H1 (cell line): ENCODE data around the gene ASCC2. TPM values are rescaled to one million over a fixed set of nuclear protein-coding genes. Genes with fewer than 3 reads are reported as not detected.
"Not testable (repeated sequence)": the region's sequence is repeated elsewhere in the genome, so short reads cannot be mapped to it uniquely, and the experiment has no call there.

Experiments
- CTCF ChIA-PET: fragments of 300-600 bp; sonication (Branson Sonifier 250); formaldehyde crosslinking; loops from one replicate; lab custom pipeline; 2021; ENCODE audit not compliant: partially characterized antibody; lab: Charles Lee
- POLR2A ChIA-PET: fragments of 300-600 bp; sonication (Branson Sonifier 250); formaldehyde crosslinking; loops from one replicate; lab custom pipeline; 2021; ENCODE audit warnings: inconsistent platforms; ENCODE audit not compliant: partially characterized antibody; lab: Charles Lee
- DNase-seq, 2 experiments: peaks; one replicate each; pipeline versions ENCODE4 v3.0.0 to v3.0.0-alpha.2; 2010 to 2022; ENCODE audit warnings: low spot score in 2 of 2, low read depth in 1 of 2, mixed read lengths in 1 of 2
- FAIRE-seq: peaks from 2 replicates; lab custom pipeline; 2011; peaks lifted over from hg19 to GRCh38; lab: Jason Lieb, UNC
- H2AFZ ChIP-seq: 2 replicates; pipeline ENCODE4 v1.8.1; 2012; ENCODE audit warnings: low read length, inconsistent platforms
- H2AK5ac ChIP-seq: 2 replicates; pipeline ENCODE4 v1.6.1; 2013; ENCODE audit warnings: low read depth, low read length
- H2BK120ac ChIP-seq: replicated peaks from 2 replicates; pipeline ENCODE3; 2013; ENCODE audit warnings: low read depth, low read length, inconsistent platforms
- H2BK12ac ChIP-seq: 2 replicates; pipeline ENCODE4 v1.6.1; 2013; ENCODE audit warnings: low read depth, low read length
- H2BK15ac ChIP-seq: 2 replicates; pipeline ENCODE4 v1.6.1; 2013; ENCODE audit warnings: low read length
- H2BK20ac ChIP-seq: 2 replicates; pipeline ENCODE4 v1.6.1; 2013; ENCODE audit warnings: low read length
- H2BK5ac ChIP-seq: 2 replicates; pipeline ENCODE4 v1.6.1; 2013; ENCODE audit warnings: low read depth, low read length
- H3K14ac ChIP-seq: 2 replicates; pipeline ENCODE4 v1.6.1; 2013; ENCODE audit warnings: inconsistent platforms; ENCODE audit not compliant: insufficient read length
- H3K18ac ChIP-seq: 2 replicates; pipeline ENCODE4 v1.6.1; 2013; ENCODE audit warnings: low read length; ENCODE audit errors: extremely low read depth
- H3K23ac ChIP-seq: 2 replicates; pipeline ENCODE4 v1.6.1; 2013; ENCODE audit warnings: inconsistent platforms; ENCODE audit not compliant: insufficient read length
- H3K23me2 ChIP-seq: 2 replicates; pipeline ENCODE4 v1.6.1; 2013; ENCODE audit warnings: low read depth, low read length
- H3K27ac ChIP-seq: 2 replicates; pipeline ENCODE4 v1.6.1; 2011; ENCODE audit warnings: low read depth, low read length, inconsistent platforms
- H3K27me3 ChIP-seq, 4 experiments: replicated peaks in 1 of 4; 1 replicate in 1 of 4; 2 replicates in 3 of 4; pipeline versions ENCODE4 v1.6.1 to v1.8.1; 2011 to 2013; ENCODE audit warnings: low read length in 3 of 4, mild to moderate bottlenecking in 3 of 4, inconsistent platforms in 2 of 4, mixed read lengths in 2 of 4, moderate library complexity in 1 of 4; ENCODE audit not compliant: control insufficient read depth in 3 of 4, insufficient read depth in 3 of 4; ENCODE audit errors: extremely low read depth in 1 of 4
- H3K36me3 ChIP-seq, 4 experiments: 2 replicates each; pipeline versions ENCODE4 v1.6.1 to v1.8.1; 2011 to 2013; ENCODE audit warnings: mild to moderate bottlenecking in 4 of 4, low read length in 3 of 4, moderate library complexity in 2 of 4, control low read depth in 1 of 4, inconsistent platforms in 1 of 4; ENCODE audit not compliant: insufficient read depth in 4 of 4, control insufficient read depth in 2 of 4
- H3K4ac ChIP-seq: replicated peaks from 2 replicates; pipeline ENCODE3; 2013; ENCODE audit warnings: low read length, low read depth, mixed read lengths, inconsistent platforms; ENCODE audit not compliant: insufficient read length
- H3K4me1 ChIP-seq, 4 experiments: replicated peaks in 1 of 4; 1 replicate in 1 of 4; 2 replicates in 3 of 4; pipeline versions ENCODE4 v1.6.1 to v1.8.1; 2011 to 2013; ENCODE audit warnings: low read length in 3 of 4, inconsistent platforms in 2 of 4, mixed read lengths in 1 of 4; ENCODE audit not compliant: insufficient read depth in 4 of 4, control insufficient read depth in 3 of 4
- H3K4me2 ChIP-seq, 2 experiments: 2 replicates each; pipeline versions ENCODE4 v1.6.1 to v1.8.1; 2011 to 2013; ENCODE audit warnings: low read depth in 2 of 2, low read length in 2 of 2, control low read depth in 1 of 2, inconsistent platforms in 1 of 2, mild to moderate bottlenecking in 1 of 2; ENCODE audit not compliant: insufficient read depth in 1 of 2
- H3K4me3 ChIP-seq, 4 experiments: fragments of 200-600, 300-600 bp in 1 of 4; sonication (generic), shearing (Covaris generic), sonication (Bioruptor Twin) in 1 of 4; 2 replicates each; pipeline versions ENCODE4 v1.5.1 to v1.8.1; 2011 to 2016; ENCODE audit warnings: low read length in 4 of 4, low read depth in 3 of 4, control low read depth in 2 of 4, inconsistent platforms in 2 of 4, mild to moderate bottlenecking in 2 of 4, mixed read lengths in 1 of 4, moderate library complexity in 1 of 4; ENCODE audit not compliant: insufficient read depth in 2 of 4; ENCODE audit errors: extremely low read depth in 1 of 4
- H3K56ac ChIP-seq: replicated peaks from 2 replicates; pipeline ENCODE3; 2013; ENCODE audit warnings: low read depth, mild to moderate bottlenecking, mixed read lengths, low read length, inconsistent platforms; ENCODE audit not compliant: insufficient read length
- H3K79me1 ChIP-seq: 2 replicates; pipeline ENCODE4 v1.6.1; 2013; ENCODE audit warnings: low read depth, low read length, control low read depth
- H3K79me2 ChIP-seq, 2 experiments: 2 replicates each; pipeline versions ENCODE4 v1.6.1 to v1.8.1; 2012 to 2013; ENCODE audit warnings: low read length in 2 of 2, mild to moderate bottlenecking in 2 of 2, inconsistent platforms in 1 of 2; ENCODE audit not compliant: insufficient read depth in 2 of 2, control insufficient read depth in 1 of 2
- H3K9ac ChIP-seq, 4 experiments: replicated peaks in 1 of 4; 1 replicate in 1 of 4; 2 replicates in 3 of 4; pipeline versions ENCODE4 v1.6.1 to v1.8.1; 2011 to 2013; ENCODE audit warnings: low read depth in 3 of 4, low read length in 3 of 4, control low read depth in 2 of 4, mild to moderate bottlenecking in 2 of 4, moderate library complexity in 2 of 4, inconsistent platforms in 1 of 4; ENCODE audit errors: extremely low read depth in 1 of 4
- H3K9me3 ChIP-seq, 2 experiments: 2 replicates each; pipeline versions ENCODE4 v1.6.1 to v1.8.1; 2012 to 2013; ENCODE audit warnings: mild to moderate bottlenecking in 2 of 2, moderate library complexity in 2 of 2, control low read depth in 1 of 2, inconsistent platforms in 1 of 2, low read depth in 1 of 2, low read length in 1 of 2, mixed read lengths in 1 of 2; ENCODE audit not compliant: insufficient read depth in 2 of 2
- H4K20me1 ChIP-seq, 2 experiments: replicated peaks in 1 of 2; 2 replicates each; pipeline versions ENCODE3 to v1.8.1; 2011 to 2013; ENCODE audit warnings: inconsistent platforms in 2 of 2, low read length in 2 of 2, mild to moderate bottlenecking in 1 of 2; ENCODE audit not compliant: insufficient read depth in 2 of 2, control insufficient read depth in 1 of 2
- H4K5ac ChIP-seq: 2 replicates; pipeline ENCODE4 v1.6.1; 2013; ENCODE audit warnings: low read length, low read depth, mixed read lengths, inconsistent platforms; ENCODE audit not compliant: insufficient read length
- H4K8ac ChIP-seq: 2 replicates; pipeline ENCODE4 v1.8.0; 2013; ENCODE audit warnings: mild to moderate bottlenecking, moderate library complexity, low read length, inconsistent platforms; ENCODE audit not compliant: insufficient read depth; ENCODE audit errors: extremely low read depth
- H4K91ac ChIP-seq: replicated peaks from 2 replicates; pipeline ENCODE3; 2013; ENCODE audit warnings: low read length, mixed read lengths, inconsistent platforms; ENCODE audit not compliant: insufficient read length
- WGBS, 2 experiments: shearing (Covaris generic) in 1 of 2; methylation state at CpG; one replicate each; pipeline versions ENCODE4 v1.1.6 to v1.1.7; 2013 to 2015; ENCODE audit warnings: low lambda C conversion rate in 2 of 2, mixed read lengths in 2 of 2, inconsistent platforms in 1 of 2, low coverage in 1 of 2, missing lambda C conversion rate in 1 of 2; ENCODE audit not compliant: insufficient replicate concordance in 2 of 2, insufficient coverage in 1 of 2, insufficient read length in 1 of 2; ENCODE audit errors: extremely low coverage in 1 of 2, missing lambda C conversion rate in 1 of 2; 5-methylcytosine and 5-hydroxymethylcytosine counted together
- polyA plus RNA-seq, 7 experiments: library from polyadenylated mRNA; depleted of rRNA in 3 of 7; stranded (reverse) in 5 of 7; unstranded in 2 of 7; fragments of >200 nt in 5 of 7; fragments of 200-250 nt in 2 of 7; gene quantifications; 1 replicate in 5 of 7; 2 replicates in 1 of 7; 4 replicates in 1 of 7; pipeline versions ENCODE4 v1.2.1 to v1.2.3, GENCODE V29; 2011 to 2013; ENCODE audit warnings: missing spikeins in 2 of 7, mixed read lengths in 2 of 7
- total RNA-seq: library from RNA; stranded (reverse); fragmentation: NEBNext Ultra II Directional; extraction: Animal tissue kit (Norgen Biotek cat#: 25700); gene quantifications from 2 replicates; pipeline ENCODE4 v1.2.1, GENCODE V29; 2021

Gene ASCC2
- total and polyA plus RNA-seq, 2 of the 8 experiments (the other 6 are each of a cell fraction or from before 2014, with no cell fraction given), result 35.0 to 35.8 TPM

GRCh38 chr22:29865572-29865971, 27.5 kb upstream of the ASCC2 start:
- H3K56ac ChIP-seq, H4K8ac ChIP-seq, H3K4me3 ChIP-seq, H2AFZ ChIP-seq, H4K20me1 ChIP-seq, H3K27me3 ChIP-seq, H3K9ac ChIP-seq, H3K23ac ChIP-seq, H3K4me1 ChIP-seq, H2BK12ac ChIP-seq, H3K36me3 ChIP-seq, H3K14ac ChIP-seq, H2BK5ac ChIP-seq, FAIRE-seq, H4K91ac ChIP-seq, H2BK20ac ChIP-seq, H2BK120ac ChIP-seq, H3K18ac ChIP-seq, DNase-seq, H3K4me2 ChIP-seq, H3K79me1 ChIP-seq, H3K79me2 ChIP-seq, H2BK15ac ChIP-seq, H4K5ac ChIP-seq, H3K4ac ChIP-seq, H2AK5ac ChIP-seq, POLR2A ChIA-PET, H3K27ac ChIP-seq, H3K23me2 ChIP-seq, H3K9me3 ChIP-seq: not testable (repeated sequence)
- WGBS, 2 experiments, result 99% methylated on average over 7 of the region's 13 CpGs; no CpG with 5 or more reads in 1 of the 2 experiments
- CTCF ChIA-PET, result interaction anchor here (0.6 to 0.7 kb wide), 2 partner anchors 18 to 367 kb away, joined by 3 to 4 read pairs; no protein-coding TSS in a partner anchor
